HG02938 (cell line): ENCODE measurements around the gene FANK1.
"Not testable (repeated sequence)": the region's sequence is repeated elsewhere in the genome, so short reads cannot be mapped to it uniquely, and the experiment has no call there.

ENCODE experiments used
- ATAC-seq: cut with Tn5 transposase; IDR thresholded peaks from one replicate; pipeline ENCODE4 v1.9.1; 2021; ENCODE audit warnings: mild to moderate bottlenecking, moderate library complexity; ENCODE audit not compliant: unreplicated experiment

The FANK1 gene

DNA sequence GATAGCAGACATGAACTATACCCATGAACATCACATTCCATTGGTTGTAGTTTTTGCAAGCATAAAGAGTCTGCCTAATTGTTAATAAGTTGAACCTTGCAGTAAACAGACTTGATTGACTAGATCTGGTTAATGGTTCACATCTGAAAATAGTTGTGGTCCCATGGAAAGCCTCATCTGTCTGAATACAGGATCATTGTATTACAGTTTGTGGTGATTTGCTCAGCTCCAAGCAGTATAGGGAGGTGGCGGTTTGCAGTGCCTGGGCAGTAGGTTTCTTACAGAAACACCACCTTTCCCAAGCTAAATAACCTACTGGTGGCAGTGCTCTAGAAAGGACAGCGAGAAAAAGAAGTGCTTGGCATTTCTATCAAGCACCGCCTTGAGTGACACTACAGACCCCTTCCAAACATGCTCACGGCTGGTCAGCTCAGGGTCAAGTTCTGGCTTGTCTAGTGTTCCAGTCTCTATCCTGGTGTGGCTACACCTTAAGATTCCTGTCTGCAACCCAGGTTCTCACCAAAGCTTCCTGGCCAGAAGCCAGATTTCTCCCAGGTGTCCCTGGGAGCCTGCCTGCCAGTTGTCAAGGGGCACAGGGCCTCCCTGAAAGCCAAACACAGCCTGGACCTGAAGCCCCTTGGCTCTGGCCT is 119.9 kb downstream of the FANK1 start:
- ATAC-seq: no peak

- no peak for ATAC-seq
These were observed 120.5 kb downstream of the FANK1 start for GRCh38 chr10:126016882-126017281.

DNA sequence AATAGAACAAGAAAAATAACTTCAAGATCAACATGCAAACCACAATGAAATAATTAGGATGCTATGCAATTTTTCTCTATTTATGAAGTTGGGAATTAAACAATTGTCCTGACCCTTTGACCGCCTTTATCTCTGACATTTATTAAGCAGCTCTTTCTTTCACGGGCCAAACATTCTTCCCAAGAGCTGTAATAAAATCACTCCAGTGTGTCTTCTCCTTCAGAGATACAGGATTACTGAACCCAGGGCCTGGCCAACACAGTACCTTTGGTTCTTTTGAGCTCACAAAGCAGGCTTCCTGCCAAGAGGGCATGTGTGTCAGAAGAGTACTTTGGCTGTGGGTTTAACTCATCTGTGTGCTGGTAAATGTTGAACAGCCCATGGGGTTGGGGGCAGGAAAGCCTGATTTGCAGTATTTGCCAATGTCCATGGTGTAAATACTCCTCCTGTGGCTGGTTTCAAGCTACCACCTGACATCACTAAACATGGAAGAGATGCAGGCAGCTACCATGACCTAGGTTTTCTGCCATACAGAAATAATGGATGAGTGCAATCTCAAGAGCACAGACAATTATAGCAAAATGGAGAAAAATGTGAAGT is 121.7 kb downstream of the FANK1 start:
- no peak for ATAC-seq

DNA sequence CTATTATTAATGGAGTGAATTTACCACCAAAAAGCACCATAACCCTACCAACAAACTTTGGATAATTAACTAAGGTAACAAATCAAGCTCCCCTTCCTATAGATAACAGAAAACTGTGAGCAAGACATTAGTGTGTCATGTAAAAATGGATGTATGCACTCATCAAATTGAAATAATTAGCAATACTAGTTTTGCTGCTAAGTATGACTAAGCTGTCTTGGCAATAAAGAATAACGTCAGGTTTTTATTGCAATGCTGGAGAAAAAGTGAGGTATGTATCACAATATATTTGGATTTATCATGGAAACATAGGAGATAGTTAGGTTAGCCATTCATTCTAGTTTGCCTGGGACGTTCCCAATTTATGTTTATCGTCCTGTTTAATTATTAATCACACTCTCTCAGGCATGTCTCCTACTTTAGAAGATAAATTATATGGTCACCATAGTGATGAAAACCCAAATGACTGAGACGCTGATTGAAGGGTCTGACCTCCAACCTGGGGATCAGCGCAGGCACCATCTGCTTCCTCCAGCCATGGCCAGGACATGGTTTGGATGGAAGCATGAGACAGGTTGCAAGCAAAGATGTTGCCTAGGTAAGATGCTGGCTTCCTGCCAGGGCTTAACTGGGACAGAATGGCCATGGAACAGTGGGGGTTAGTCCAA is 125.6 kb downstream of the FANK1 start:
- no peak for ATAC-seq

DNA sequence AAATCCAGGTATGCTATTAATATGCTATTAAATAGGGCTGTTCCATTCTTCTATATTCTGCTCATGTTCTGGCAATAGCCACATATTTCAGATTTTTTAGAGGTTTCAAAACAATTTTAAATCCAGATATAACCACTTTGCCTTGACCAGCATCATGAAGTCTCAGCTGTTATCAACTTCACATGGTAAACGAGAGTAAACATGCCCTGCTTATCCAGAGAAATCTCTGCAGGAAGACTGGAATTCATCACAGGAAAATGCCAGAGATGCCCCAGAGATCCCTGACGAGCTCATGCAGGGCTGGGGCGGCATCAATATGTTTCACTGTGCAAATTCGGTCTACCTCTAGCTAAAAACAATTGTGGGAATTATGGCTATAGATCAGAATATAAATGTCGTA is 126.5 kb downstream of the FANK1 start:
- no peak for ATAC-seq

GRCh38 chr10:126027692-126028091 is 131.3 kb downstream of the FANK1 start:
- no peak for ATAC-seq

DNA sequence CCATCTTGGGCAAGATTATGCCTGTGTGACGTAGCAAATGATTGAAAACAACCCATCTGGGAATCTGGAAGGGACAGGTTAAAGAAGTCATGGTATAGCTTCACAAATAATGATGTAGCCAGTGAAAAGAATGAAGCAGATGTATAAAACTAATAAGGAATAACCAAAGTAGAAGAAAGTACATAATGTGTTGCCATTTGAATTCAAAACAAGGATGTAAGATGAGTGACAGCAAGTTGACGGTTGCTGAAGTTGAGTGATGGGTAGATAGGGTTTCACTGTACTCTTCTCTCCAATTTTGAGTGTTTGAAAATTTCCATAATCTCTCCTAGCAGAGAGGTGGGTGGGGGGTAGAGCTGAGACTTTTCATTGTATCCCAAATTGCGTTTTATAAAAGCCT is 133.6 kb downstream of the FANK1 start:
- ATAC-seq: no peak

DNA sequence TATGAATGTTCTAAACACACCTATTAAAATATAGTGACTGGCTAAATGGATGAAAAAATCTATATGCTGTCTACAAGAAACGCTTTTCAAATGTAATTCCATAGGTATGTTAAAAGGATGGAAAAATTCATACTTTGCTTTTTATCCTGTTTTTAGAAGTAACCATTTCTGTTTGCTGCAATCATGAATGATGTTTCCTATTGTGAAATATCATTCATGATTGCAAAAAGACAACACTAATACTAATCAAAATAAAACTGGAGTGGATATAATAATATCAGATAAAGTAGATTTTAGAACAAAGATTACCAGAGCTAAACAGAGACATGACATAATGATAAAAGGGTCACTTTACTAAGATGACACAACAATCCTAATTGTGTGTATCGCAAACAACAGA is 138.2 kb downstream of the FANK1 start:
- no peak for ATAC-seq

DNA sequence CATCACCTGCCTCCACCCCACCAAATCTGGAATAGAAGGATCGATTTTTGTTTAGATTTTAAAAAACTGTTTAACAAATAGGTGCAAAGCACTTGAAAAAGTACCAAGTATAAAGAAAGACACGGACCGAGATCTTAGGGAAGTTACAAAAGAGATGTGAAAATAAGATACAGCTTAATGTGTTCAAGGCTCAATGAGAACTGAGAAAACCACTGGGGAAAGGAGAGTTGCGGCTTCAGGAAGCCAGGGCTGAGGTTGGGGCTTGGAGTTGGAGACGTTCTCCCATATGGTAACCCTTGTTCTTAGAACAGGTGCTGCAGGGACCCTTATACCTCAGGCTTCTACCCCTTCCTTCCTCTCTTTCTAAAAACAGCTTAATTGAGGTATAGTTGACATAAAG is 140.2 kb downstream of the FANK1 start:
- no peak for ATAC-seq

DNA sequence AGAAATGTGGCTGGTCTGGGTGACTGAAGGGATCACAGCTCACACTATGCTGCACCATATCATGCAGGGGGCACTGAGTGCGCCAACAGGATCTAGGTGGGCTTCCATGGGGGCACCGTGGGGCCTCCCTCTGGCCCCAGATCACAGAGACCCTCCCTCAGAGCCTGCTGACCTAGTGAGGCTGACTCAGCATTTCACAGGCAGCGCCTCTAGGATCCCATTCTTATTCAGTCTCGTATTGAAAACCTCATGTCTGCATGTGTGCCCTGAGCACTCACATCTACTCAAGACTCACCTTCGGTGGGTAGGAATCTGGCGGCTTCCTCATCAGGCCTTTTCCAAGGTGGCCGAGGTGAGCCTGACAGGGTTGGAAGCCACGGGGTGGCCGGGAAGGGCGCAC is 141.6 kb downstream of the FANK1 start:
- no peak for ATAC-seq

DNA sequence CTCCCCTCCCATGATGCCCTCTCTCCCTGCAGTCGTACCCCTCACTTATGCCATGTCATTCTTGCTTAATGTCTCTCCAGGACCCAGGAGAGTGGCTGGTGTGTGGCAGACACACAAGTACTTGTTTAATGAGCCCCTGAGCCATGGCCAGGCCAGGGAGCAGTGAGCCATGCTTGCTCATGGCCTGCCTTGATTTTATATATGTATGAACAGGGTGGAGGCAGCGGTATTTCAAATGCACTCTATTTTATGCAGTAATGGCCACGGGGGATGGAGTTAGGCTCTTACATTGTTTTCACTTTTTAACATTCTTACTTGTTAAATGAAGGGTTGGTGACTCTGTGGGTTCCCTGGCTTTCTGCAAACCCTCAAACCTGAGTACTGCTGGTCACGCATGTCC is 144.8 kb downstream of the FANK1 start:
- ATAC-seq: no peak

- ATAC-seq: peak; percentile 98
These were observed 145.5 kb downstream of the FANK1 start for GRCh38 chr10:126041804-126042231.

GRCh38 chr10:126042354-126042753 is 146.0 kb downstream of the FANK1 start:
- ATAC-seq: peak; percentile 1

DNA sequence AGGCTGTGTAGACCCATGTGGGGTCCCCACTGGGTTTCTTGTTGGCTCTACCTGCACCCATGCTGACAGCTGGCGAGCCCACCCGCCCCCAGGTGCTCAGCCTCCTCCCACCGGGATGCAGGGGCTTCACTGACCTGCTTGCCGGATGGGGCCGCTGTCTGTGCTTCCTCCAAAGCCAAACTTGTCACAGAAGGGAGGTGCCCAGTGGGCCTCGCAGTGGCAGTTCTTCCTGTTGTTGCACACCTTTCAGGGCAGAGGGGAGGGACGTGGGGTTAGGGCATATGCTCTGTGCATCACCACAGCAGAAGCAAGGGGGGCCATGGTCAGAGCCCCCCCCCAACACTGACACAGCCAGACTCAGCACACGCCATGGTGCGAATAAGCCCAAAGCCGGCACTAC is 146.5 kb downstream of the FANK1 start:
- ATAC-seq: no peak

- no peak for ATAC-seq
These were observed 147.0 kb downstream of the FANK1 start for GRCh38 chr10:126043389-126043788.

GRCh38 chr10:126045861-126046260 is 149.5 kb downstream of the FANK1 start:
- ATAC-seq: no peak

- ATAC-seq: no peak
These were observed 150.5 kb downstream of the FANK1 start for GRCh38 chr10:126046831-126047230.

DNA sequence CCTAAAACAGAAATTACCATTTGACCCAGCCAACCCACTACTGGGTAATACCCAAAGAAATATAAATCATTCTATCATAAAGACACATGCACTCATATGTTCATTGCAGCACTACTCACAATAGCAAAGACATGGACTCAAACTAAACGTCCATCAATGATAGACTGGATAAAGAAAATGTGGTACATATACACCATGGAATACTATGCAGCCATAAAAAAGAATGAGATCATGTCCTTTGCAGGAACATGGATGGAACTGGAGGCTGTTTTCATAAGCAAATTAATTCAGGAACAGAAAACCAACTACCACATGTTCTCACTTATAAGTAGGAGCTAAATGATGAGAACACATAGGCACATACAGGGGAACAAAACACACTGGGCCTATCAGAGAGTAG is 151.4 kb downstream of the FANK1 start:
- ATAC-seq: not testable (repeated sequence)

DNA sequence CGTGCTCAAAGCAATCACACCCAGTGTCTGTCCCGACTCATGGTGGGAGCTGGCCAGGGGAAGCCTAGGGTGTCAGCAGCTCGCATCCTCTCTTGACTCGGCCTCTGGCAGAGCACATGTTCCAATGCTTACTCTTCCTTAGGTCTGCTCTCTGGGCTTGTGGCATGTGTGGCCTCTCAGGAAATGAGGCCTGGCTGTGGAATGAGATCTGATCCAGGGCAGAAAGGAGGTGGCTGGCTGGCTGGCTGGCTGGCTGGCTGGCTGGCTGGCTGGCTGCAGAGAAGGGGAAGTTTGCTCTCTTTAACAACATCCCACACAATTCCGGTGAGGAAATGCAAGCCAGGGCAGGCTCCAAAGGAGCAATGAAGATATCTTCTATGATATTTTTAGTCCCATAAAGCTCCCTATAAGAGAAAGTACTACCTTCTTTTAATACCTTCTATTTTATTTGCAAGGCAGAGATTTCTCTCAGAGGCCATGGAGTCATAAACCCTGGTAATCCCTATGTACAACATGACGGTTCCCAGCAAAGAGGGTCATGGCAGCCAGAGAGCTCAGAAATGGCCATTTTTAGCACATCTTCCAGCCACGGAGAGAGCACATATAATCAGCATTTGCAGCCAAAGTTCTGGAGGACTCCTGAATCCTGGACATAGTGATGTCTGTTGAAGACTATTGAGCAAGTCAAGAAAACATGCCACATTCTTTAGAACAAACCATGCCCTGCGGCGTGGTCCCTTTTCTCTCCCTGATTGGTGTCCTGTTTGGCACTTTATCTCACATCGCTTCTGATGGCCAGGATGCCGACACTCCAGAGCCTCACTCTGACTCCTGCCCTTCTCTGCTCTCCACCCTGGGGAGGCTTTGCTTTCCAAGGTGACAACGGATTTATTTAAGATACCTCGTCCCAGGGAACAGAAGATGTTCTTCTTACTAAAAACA is 153.7 kb downstream of the FANK1 start:
- ATAC-seq: no peak

GRCh38 chr10:126052171-126052570 is 155.8 kb downstream of the FANK1 start:
- ATAC-seq: no peak

DNA sequence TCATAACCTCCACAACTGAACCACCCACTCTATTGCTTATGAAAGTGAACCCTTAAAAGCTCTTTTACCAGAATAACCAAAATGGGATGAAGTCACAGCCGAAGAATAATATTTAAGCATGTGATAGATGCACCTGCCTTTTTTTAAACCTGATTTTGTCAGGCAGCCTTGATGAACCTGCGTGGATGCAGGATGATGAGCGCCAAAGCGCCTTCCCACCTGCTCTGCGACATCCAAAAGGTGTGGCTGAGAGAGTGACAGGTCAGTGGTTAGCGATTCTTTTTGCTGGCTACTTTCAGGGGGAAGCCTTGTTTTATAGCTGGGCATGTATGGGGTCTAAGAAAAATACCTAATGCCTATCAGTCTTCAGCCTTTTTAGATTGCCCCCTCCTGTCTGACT is 157.8 kb downstream of the FANK1 start:
- no peak for ATAC-seq
